Measurements from ENCODE around the gene RASA4B.
"Not testable (repeated sequence)": the region's sequence is repeated elsewhere in the genome, so short reads cannot be mapped to it uniquely, and the experiment has no call there.

RASA4B gene

DNA sequence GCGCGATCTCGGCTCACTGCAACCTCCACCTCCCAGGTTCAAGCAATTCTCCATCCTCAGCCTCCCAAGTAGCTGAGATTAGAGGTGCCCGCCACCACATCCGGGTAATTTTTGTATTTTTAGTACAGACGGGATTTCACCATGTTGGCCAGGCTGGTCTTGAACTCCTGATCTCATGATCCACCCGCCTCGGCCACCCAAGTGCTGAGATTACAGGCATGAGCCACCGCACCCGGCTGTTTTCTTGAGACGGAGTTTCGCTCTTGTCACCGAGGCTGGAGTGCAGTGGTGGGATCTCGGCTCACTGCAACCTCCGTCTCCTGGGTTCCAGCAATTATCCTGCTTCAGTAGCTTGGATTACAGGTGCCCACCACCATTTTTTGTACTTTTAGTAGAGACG lies 19.3 kb downstream of the RASA4B start:
- H2AFZ ChIP-seq (ENCODE audit: low read depth, low read length); H3K4me1 ChIP-seq (ENCODE audit: insufficient read depth, low read length); H3K27me3 ChIP-seq (ENCODE audit: insufficient read depth, low read length); H3K9me3 ChIP-seq (ENCODE audit: low read length); H3K4me3 ChIP-seq (ENCODE audit: low read length); H3K36me3 ChIP-seq (ENCODE audit: insufficient read depth, low read length): not testable (repeated sequence)

GRCh38 chr7:102497308-102497707 lies 20.3 kb downstream of the RASA4B start:
- H3K27me3 ChIP-seq (ENCODE audit: insufficient read depth, low read length); H2AFZ ChIP-seq (ENCODE audit: low read depth, low read length); H3K4me3 ChIP-seq (ENCODE audit: low read length); H3K9me3 ChIP-seq (ENCODE audit: low read length); H3K4me1 ChIP-seq (ENCODE audit: insufficient read depth, low read length); H3K36me3 ChIP-seq (ENCODE audit: insufficient read depth, low read length): not testable (repeated sequence)

DNA sequence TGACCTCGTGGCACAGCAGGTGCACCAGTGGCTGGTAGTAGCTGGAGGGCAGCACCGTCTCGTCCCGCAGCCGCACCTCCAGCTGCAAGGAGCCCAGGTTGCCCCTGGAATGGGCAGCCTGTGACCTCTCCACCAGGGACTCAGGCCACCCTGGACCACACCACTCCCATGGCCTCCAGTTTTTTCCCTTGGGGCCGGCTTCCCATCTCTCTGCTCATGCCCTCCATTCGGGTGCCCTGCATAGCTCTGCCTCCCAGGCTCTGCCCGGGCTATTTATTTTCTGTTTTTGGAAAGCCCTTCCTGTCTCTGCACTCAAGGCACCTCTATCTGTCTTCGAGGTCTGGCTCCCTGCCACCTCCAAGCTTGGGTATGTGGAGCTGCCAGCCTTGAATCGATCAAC lies 20.7 kb downstream of the RASA4B start:
- H3K27me3 ChIP-seq (ENCODE audit: insufficient read depth, low read length); H3K4me1 ChIP-seq (ENCODE audit: insufficient read depth, low read length); H3K36me3 ChIP-seq (ENCODE audit: insufficient read depth, low read length); H2AFZ ChIP-seq (ENCODE audit: low read depth, low read length); H3K4me3 ChIP-seq (ENCODE audit: low read length); H3K9me3 ChIP-seq (ENCODE audit: low read length): not testable (repeated sequence)

GRCh38 chr7:102494473-102495149 lies 23.0 kb downstream of the RASA4B start:
- H3K4me1 ChIP-seq (ENCODE audit: insufficient read depth, low read length); H2AFZ ChIP-seq (ENCODE audit: low read depth, low read length); H3K27me3 ChIP-seq (ENCODE audit: insufficient read depth, low read length); H3K36me3 ChIP-seq (ENCODE audit: insufficient read depth, low read length); H3K9me3 ChIP-seq (ENCODE audit: low read length); H3K4me3 ChIP-seq (ENCODE audit: low read length): not testable (repeated sequence)

DNA sequence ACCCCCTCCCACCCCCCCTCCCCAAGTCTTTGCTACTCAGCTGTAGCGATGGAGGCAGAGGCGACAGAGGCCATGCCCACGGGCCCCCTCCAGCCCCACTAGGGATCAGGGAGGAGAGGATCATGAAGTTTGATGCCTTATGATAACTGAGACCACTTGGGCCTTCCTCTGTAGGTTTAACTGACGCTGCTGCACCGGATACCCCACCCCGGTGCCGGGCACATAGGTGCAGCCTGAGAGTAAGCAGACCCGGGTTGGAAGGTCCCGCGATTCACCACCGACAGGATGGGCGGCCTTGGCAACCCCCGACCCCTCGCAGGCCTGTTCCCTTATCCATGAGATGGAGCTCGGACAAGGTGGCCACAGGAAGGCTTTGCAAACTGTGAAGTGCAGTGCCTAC lies 23.6 kb downstream of the RASA4B start:
- H3K4me3 ChIP-seq (ENCODE audit: low read length); H2AFZ ChIP-seq (ENCODE audit: low read depth, low read length); H3K36me3 ChIP-seq (ENCODE audit: insufficient read depth, low read length); H3K9me3 ChIP-seq (ENCODE audit: low read length); H3K27me3 ChIP-seq (ENCODE audit: insufficient read depth, low read length); H3K4me1 ChIP-seq (ENCODE audit: insufficient read depth, low read length): not testable (repeated sequence)

DNA sequence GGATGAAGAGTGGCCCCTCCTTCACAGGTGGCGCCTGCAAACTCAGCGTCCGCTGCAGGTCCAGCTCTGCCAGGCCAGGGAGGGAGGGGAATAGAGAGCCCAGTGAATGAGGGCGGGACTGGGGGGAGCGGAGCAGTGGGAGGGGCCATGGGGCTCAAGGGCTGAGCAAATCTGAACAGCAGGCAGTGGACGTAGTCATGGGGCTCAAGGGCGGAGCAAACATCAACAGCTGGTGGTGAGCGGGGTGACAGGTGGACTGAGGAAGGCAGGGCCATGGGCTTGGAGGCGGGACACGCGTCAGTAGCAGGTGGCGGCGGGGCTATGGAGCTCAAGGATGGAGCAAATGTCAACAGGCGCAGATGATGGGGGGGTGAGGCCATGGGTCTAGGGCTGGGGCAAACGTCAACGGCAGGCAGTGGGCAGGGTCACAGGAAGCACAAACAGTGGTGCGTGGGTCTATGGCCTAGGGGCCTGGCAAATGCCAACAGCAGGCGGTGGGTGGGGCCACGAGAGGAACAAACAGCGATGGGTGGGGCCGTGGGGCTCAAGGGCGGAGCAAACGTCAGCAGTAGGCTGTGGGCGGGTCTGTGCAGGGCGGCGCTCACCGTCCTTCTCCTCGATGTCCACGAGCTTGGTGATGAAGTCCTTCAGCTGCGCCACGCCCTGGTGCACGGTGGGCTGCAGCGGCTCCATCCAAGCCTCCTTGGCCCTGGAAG lies 24.2 kb downstream of the RASA4B start:
- not testable (repeated sequence) for H2AFZ ChIP-seq (ENCODE audit: low read depth, low read length); H3K4me1 ChIP-seq (ENCODE audit: insufficient read depth, low read length); H3K27me3 ChIP-seq (ENCODE audit: insufficient read depth, low read length); H3K9me3 ChIP-seq (ENCODE audit: low read length); H3K4me3 ChIP-seq (ENCODE audit: low read length); H3K36me3 ChIP-seq (ENCODE audit: insufficient read depth, low read length)

DNA sequence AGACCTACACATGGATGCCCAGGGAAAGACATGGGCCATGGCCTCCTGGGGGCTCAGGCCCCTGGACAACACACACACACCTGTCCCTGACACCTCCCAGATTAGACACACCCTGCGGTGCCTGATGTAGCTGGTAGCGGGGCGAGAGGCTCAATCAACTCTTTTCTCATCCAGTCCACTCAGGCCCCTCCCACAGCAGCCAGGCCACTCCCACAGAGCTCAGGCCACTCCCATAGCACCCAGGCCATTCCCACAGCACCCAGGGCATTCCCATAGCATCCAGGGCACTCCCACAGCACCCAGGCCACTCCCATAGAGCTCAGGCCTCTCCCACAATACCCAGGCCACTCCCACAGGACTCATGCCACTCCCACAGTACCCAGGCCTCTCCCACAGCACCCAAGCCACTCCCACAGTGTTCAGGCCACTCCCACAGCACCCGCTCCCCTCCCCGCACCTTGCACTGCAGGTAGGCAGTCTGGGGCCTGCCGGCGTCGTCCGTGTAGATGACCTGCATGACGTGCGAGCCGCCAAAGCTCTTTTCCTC lies 27.0 kb downstream of the RASA4B start:
- H3K36me3 ChIP-seq (ENCODE audit: insufficient read depth, low read length); H3K4me1 ChIP-seq (ENCODE audit: insufficient read depth, low read length); H3K27me3 ChIP-seq (ENCODE audit: insufficient read depth, low read length); H3K4me3 ChIP-seq (ENCODE audit: low read length); H2AFZ ChIP-seq (ENCODE audit: low read depth, low read length); H3K9me3 ChIP-seq (ENCODE audit: low read length): not testable (repeated sequence)

GRCh38 chr7:102484317-102484716 lies 33.3 kb downstream of the RASA4B start:
- not testable (repeated sequence) for H3K4me3 ChIP-seq (ENCODE audit: low read length); H3K36me3 ChIP-seq (ENCODE audit: insufficient read depth, low read length); H3K9me3 ChIP-seq (ENCODE audit: low read length); H3K27me3 ChIP-seq (ENCODE audit: insufficient read depth, low read length); H3K4me1 ChIP-seq (ENCODE audit: insufficient read depth, low read length); H2AFZ ChIP-seq (ENCODE audit: low read depth, low read length)

DNA sequence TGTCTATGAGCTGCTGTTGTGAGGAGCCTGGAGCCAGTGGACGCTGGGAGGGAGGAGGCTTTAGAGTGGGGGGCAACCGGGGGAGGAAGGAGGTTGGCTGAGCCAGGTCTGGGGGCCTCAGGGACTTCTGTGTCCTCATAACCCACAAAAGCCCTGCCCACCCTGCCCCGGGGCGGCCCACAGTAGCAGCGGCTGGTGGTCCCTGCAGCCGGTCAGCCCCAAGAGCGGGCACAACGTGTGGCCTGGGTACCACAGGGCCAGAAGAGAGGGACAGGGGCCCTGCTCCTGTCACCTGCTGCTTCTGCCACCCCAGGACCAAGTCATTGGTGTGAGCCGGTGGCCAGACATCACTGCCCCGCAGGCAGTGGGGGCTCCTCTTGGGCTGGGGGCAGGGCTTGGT lies 35.6 kb downstream of the RASA4B start:
- not testable (repeated sequence) for H3K4me1 ChIP-seq (ENCODE audit: insufficient read depth, low read length); H3K27me3 ChIP-seq (ENCODE audit: insufficient read depth, low read length); H2AFZ ChIP-seq (ENCODE audit: low read depth, low read length); H3K36me3 ChIP-seq (ENCODE audit: insufficient read depth, low read length); H3K4me3 ChIP-seq (ENCODE audit: low read length); H3K9me3 ChIP-seq (ENCODE audit: low read length)

- H3K4me1 ChIP-seq (ENCODE audit: insufficient read depth, low read length); H2AFZ ChIP-seq (ENCODE audit: low read depth, low read length); H3K36me3 ChIP-seq (ENCODE audit: insufficient read depth, low read length); H3K27me3 ChIP-seq (ENCODE audit: insufficient read depth, low read length); H3K9me3 ChIP-seq (ENCODE audit: low read length); H3K4me3 ChIP-seq (ENCODE audit: low read length): not testable (repeated sequence)
These were observed 37.5 kb downstream of the RASA4B start for GRCh38 chr7:102479982-102480637.

DNA sequence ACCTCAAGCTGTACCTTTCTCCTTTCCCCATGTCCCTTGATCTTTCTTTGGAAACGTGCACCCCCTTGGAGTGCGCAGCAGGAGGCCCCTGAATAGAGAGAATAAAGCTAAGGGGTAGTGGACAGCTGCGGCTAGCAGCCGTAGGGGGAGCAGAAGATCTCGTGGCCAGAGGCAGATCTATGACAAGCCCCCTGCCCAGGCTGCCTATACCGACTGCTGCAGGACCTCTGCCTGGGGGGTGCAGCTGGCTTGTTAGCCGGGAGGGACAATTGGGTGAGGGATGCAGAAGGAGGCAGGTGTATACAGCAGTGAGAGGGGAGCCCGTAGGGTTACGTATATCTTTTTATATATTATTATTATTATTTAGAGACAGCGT lies 38.4 kb downstream of the RASA4B start:
- H3K36me3 ChIP-seq (ENCODE audit: insufficient read depth, low read length); H2AFZ ChIP-seq (ENCODE audit: low read depth, low read length); H3K27me3 ChIP-seq (ENCODE audit: insufficient read depth, low read length); H3K9me3 ChIP-seq (ENCODE audit: low read length); H3K4me1 ChIP-seq (ENCODE audit: insufficient read depth, low read length): not testable (repeated sequence)
- H3K4me3 ChIP-seq (ENCODE audit: low read length): peak overlapping the region; percentile 36

DNA sequence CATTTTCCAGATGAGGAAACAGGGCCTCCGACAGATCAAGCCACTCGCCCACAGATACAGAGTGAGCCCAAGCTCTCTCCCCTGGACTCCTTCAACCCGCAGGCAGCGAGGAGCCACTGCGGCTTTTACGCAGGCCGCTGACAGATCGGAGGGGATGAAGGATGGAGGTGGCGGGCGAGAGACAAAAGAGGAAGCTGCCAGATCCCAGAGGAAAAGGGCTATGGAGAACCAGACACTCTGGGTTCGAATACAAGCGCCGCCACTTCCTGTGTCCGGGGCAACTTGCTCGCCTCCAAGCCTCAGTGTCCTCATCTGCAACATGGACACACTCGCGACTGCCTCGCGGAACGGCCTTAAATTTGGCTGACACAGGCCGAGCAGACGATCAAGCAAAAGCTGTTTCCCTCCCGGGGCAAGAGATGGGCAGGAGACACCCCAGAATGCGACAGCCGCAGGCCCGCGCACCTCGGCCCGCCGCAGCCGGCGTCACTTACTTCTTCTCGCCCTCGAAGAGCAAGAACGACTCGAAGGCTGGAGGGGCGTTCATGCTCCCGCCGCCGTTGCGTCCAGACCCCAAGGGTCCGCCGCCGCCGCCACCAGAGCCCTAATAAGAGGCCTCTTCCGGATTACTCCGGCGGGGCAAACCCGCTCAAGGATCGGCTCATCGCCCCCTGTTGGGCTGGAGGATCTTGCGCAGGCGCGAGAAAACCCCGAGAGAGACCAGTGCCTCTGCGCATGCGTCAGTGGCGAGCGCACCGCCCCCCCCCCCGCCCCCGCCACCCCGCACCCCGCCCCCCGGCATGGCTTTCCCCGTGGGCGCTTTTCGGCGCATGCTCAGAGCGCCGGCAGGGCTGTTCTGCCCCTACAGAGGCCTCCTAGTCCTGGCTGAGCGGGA lies 39.0 kb downstream of the RASA4B start, which contains the start of gene POLR2J:
Gene POLR2J (minus strand): TSS at position 609 of the 895 bp plus-strand sequence. CDS start 62 bp downstream, at position 547.
- H3K4me3 ChIP-seq (ENCODE audit: low read length): peak within 1 kb of the TSS; percentile 39
- not testable (repeated sequence) for H2AFZ ChIP-seq (ENCODE audit: low read depth, low read length); H3K36me3 ChIP-seq (ENCODE audit: insufficient read depth, low read length); H3K4me1 ChIP-seq (ENCODE audit: insufficient read depth, low read length); H3K9me3 ChIP-seq (ENCODE audit: low read length); H3K27me3 ChIP-seq (ENCODE audit: insufficient read depth, low read length)

Measured in neuron (in vitro differentiated cells).